ENCODE measurements around the gene MAOA.
"Not testable (repeated sequence)": the region's sequence is repeated elsewhere in the genome, so short reads cannot be mapped to it uniquely, and the experiment has no call there.

MAOA gene

GRCh38 chrX:43718546-43718945, 62.4 kb downstream of the MAOA start:
- no peak for DNase-seq

GRCh38 chrX:43718956-43719355, 62.9 kb downstream of the MAOA start:
- no peak for DNase-seq

GRCh38 chrX:43720082-43720481, 64.0 kb downstream of the MAOA start:
- no peak for DNase-seq

GRCh38 chrX:43720961-43721360, 64.9 kb downstream of the MAOA start:
- no peak for DNase-seq

GRCh38 chrX:43725227-43725626, 69.1 kb downstream of the MAOA start:
- not testable (repeated sequence) for DNase-seq

GRCh38 chrX:43727254-43727653, 71.2 kb downstream of the MAOA start:
- not testable (repeated sequence) for DNase-seq

GRCh38 chrX:43728002-43728401, 71.9 kb downstream of the MAOA start:
- no peak for DNase-seq

- DNase-seq, result no peak
Measured at GRCh38 chrX:43728966-43729365, 72.9 kb downstream of the MAOA start.

GRCh38 chrX:43731086-43731485, 75.0 kb downstream of the MAOA start:
- no peak for DNase-seq

- DNase-seq, result no peak
Measured at GRCh38 chrX:43733699-43734098, 77.6 kb downstream of the MAOA start.

GRCh38 chrX:43734444-43734843, 78.3 kb downstream of the MAOA start:
- no peak for DNase-seq

- no peak for DNase-seq
Measured at GRCh38 chrX:43735534-43735933, 79.4 kb downstream of the MAOA start.

- no peak for DNase-seq
Measured at GRCh38 chrX:43735957-43736356, 79.9 kb downstream of the MAOA start.

- DNase-seq, result peak; percentile 36
Measured at GRCh38 chrX:43741843-43742573, 85.9 kb downstream of the MAOA start.

GRCh38 chrX:43743100-43743822, 87.2 kb downstream of the MAOA start:
- DNase-seq, result no peak

- no peak for DNase-seq
Measured at GRCh38 chrX:43744284-43744683, 88.2 kb downstream of the MAOA start.

GRCh38 chrX:43745938-43746721, 90.0 kb downstream of the MAOA start:
- no peak for DNase-seq

- DNase-seq, result no peak
Measured at GRCh38 chrX:43747476-43747875, 91.4 kb downstream of the MAOA start.

GRCh38 chrX:43750248-43750676, 94.2 kb downstream of the MAOA start:
- peak; percentile 57 for DNase-seq

- peak; percentile 1 for DNase-seq
Measured at GRCh38 chrX:43753637-43754036, 97.5 kb downstream of the MAOA start.

GRCh38 chrX:43756076-43756475, 100.0 kb downstream of the MAOA start:
- DNase-seq, result no peak

- no peak for DNase-seq
Measured at GRCh38 chrX:43758044-43758443, 101.9 kb downstream of the MAOA start.

- DNase-seq, result no peak
Measured at GRCh38 chrX:43785930-43786591, 130.0 kb downstream of the MAOA start.
